AG04450 (cell line): ENCODE measurements around the gene LMOD3. TPM values are rescaled to one million over a fixed set of nuclear protein-coding genes. Genes with fewer than 3 reads are reported as not detected.

Experiments
- CTCF ChIA-PET: fragments of 300-600, 350-600 bp; formaldehyde crosslinking; extraction: SDS; loops from one replicate; lab custom pipeline; 2022; ENCODE audit warnings: antibody characterized with exemption, inconsistent platforms; lab: Charles Lee
- POLR2A ChIA-PET: fragments of 350-600 bp; formaldehyde crosslinking; extraction: SDS; loops from one replicate; lab custom pipeline; 2021; ENCODE audit warnings: antibody characterized with exemption, inconsistent platforms; lab: Yijun Ruan, JAX
- DNase-seq: peaks from one replicate; pipeline ENCODE4 v3.0.0-alpha.2; 2011; ENCODE audit warnings: low read depth, low spot score
- H3K27ac ChIP-seq: one replicate; pipeline ENCODE4 v1.5.1; 2012; ENCODE audit warnings: low read depth, low read length, control low read depth
- H3K27me3 ChIP-seq: one replicate; pipeline ENCODE4 v1.6.0; 2012; ENCODE audit warnings: low read length; ENCODE audit not compliant: control insufficient read depth, insufficient read depth
- H3K4me3 ChIP-seq: 2 replicates; pipeline ENCODE4 v1.5.1; 2011; ENCODE audit warnings: mild to moderate bottlenecking, low read depth, low read length, control low read depth
- H3K9me3 ChIP-seq: 2 replicates; pipeline ENCODE4 v1.5.1; 2012; ENCODE audit warnings: low read length; ENCODE audit not compliant: control insufficient read depth, insufficient read depth
- polyA plus RNA-seq: library from polyadenylated mRNA; depleted of rRNA; stranded (reverse); fragments of >200 nt; gene quantifications from 2 replicates; pipeline ENCODE4 v1.2.3, GENCODE V29; 2011
- TF ChIP-seq, protein P1 (sequence below): IDR thresholded peaks from 2 replicates; pipeline ENCODE4 v1.5.1; 2011; ENCODE audit warnings: low read depth, low read length, control low read depth, inconsistent platforms

Gene LMOD3
- polyA plus RNA-seq, 1 experiment, result not detected

GRCh38 chr3:69142797-69143454 lies 20.5 kb upstream of the LMOD3 start:
- ChIA-PET POLR2A (no interaction called here), CTCF (interaction anchor here (0.8 kb wide), 1 partner anchor 19 kb away, joined by 5 read pairs; no protein-coding TSS in a partner anchor)
- Histone ChIP-seq H3K27me3 (peaks cover 6% of the 10 kb centered on the region), H3K27ac (no peak overlapping the region), H3K9me3 (no peaks in the 10 kb centered on the region), H3K4me3 (no peak overlapping the region)
- TF ChIP-seq, protein P1, sequence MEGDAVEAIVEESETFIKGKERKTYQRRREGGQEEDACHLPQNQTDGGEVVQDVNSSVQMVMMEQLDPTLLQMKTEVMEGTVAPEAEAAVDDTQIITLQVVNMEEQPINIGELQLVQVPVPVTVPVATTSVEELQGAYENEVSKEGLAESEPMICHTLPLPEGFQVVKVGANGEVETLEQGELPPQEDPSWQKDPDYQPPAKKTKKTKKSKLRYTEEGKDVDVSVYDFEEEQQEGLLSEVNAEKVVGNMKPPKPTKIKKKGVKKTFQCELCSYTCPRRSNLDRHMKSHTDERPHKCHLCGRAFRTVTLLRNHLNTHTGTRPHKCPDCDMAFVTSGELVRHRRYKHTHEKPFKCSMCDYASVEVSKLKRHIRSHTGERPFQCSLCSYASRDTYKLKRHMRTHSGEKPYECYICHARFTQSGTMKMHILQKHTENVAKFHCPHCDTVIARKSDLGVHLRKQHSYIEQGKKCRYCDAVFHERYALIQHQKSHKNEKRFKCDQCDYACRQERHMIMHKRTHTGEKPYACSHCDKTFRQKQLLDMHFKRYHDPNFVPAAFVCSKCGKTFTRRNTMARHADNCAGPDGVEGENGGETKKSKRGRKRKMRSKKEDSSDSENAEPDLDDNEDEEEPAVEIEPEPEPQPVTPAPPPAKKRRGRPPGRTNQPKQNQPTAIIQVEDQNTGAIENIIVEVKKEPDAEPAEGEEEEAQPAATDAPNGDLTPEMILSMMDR, result no peak
- no peak for DNase-seq

DNA sequence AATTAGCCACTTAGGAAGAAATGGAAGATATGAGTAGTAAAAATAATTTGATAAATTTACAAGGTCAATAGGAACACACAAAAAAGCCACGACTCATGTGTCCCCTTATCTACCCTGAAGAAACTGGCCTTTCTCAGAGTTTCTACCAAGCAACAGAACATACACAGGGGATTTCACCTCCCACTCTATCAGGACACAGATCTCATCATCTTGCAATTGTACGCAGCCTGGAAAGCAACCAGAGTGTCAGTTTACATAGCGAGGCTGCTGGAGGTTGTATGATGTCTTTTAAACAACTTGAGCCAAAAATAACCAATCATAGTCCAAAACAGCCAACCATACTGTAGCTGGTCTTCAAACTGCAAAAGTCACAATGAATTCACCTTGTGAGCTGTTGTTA lies 19.7 kb upstream of the LMOD3 start:
- ChIA-PET POLR2A (no interaction called here), CTCF (interaction anchor here (0.8 kb wide), 1 partner anchor 19 kb away, joined by 5 read pairs; no protein-coding TSS in a partner anchor)
- Histone ChIP-seq H3K27me3 (peaks cover 6% of the 10 kb centered on the region), H3K4me3 (no peak overlapping the region), H3K9me3 (no peaks in the 10 kb centered on the region), H3K27ac (no peak overlapping the region)
- peak; percentile 3 for DNase-seq
- TF ChIP-seq, protein P1, result no peak

DNA sequence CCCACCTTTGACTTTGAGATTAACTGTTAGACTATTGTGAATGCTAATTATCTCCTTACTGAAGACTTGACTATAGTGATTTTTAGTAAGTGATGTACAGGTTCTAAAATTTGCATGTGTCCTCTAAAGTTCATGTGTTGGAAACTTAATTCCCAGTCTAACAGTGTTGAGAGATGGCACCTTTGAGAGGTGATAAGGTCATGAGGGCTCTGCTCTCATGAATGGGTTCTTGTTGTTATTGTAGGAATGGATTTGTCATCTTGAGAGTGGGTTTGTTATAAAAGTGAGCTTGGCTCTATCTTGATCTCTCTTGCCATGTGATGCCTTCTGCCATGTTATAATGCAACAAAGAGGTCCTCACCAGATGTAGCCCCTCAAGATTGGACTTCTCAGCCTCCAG lies 18.9 kb upstream of the LMOD3 start:
- TF ChIP-seq, protein P1, result no peak
- no peak for DNase-seq
- H3K4me3 ChIP-seq, result no peak overlapping the region
- H3K9me3 ChIP-seq, result no peaks in the 10 kb centered on the region
- POLR2A ChIA-PET, result no interaction called here
- CTCF ChIA-PET, result no interaction called here
- peaks cover 6% of the 10 kb centered on the region for H3K27me3 ChIP-seq
- no peak overlapping the region for H3K27ac ChIP-seq

- Histone ChIP-seq H3K27ac (no peak overlapping the region), H3K27me3 (peaks cover 3% of the 10 kb centered on the region), H3K9me3 (no peaks in the 10 kb centered on the region), H3K4me3 (no peak overlapping the region)
- no peak for DNase-seq
- TF ChIP-seq, protein P1, result no peak
- ChIA-PET POLR2A (no interaction called here), CTCF (interaction anchor here (1.1 to 2.2 kb wide), 3 partner anchors 17 to 169 kb away, joined by 3 to 10 read pairs (median 8); no protein-coding TSS in a partner anchor)
Observed at GRCh38 chr3:69137412-69137811, 15.0 kb upstream of the LMOD3 start.

DNA sequence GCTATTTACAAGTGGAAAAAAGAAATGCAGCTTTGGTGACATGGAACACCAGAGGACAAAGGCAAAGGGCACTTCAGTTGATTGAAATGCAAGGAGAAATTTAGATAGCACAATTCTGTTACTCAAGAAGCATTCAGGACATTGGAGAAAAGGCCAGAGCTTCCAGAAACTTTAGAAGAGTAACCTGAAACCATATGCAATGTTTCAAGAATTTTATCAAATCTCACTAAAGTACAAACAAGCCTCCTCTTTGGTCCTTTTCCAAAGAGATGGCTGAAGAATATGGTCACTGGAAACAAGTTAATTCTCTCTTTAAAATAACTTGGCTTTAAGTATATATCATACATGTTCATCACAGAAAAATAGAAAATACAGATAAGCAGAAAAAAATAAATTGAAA lies 14.6 kb upstream of the LMOD3 start:
- DNase-seq, result peak; percentile 4
- POLR2A ChIA-PET, result no interaction called here
- Histone ChIP-seq H3K9me3 (no peaks in the 10 kb centered on the region), H3K4me3 (no peak overlapping the region), H3K27me3 (peaks cover 3% of the 10 kb centered on the region), H3K27ac (no peak overlapping the region)
- TF ChIP-seq, protein P1, result no peak
- CTCF ChIA-PET, result interaction anchor here (1.0 to 2.2 kb wide), 3 partner anchors 11 to 169 kb away, joined by 4 to 8 read pairs (median 7); no protein-coding TSS in a partner anchor
